ENCODE results near the gene NFAT5. TPM values are rescaled to one million over a fixed set of nuclear protein-coding genes. Genes with fewer than 3 reads are reported as not detected.
"Not testable (repeated sequence)": the region's sequence is repeated elsewhere in the genome, so short reads cannot be mapped to it uniquely, and the experiment has no call there.

Gene NFAT5
- total and polyA plus RNA-seq, 2 donors (not counting 3 experiments of a cell fraction or from before 2014, with no cell fraction given): 17.2 to 49.5 TPM

DNA sequence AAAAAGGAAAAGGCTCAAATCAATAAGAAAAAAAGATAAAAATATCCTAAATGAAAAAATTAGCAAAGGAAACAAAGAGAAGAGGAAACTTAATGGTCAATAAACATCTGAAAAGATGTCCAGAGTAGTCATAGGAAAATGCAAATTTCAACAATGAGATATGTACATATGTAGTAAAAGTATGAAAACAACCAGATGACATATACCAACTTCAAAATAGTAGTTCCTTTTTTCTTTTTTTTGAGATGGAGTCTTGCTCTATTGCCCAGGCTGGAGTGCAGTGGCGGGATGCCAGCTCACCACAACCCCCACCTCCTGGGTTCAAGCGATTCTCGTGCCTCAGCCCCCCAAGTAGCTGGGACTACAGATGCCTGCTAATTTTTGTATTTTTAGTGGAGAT is 21.7 kb upstream of the NFAT5 start:
- ChIA-PET CTCF (interaction anchor here (0.7 to 1.9 kb wide), 4 partner anchors 12 to 148 kb away, joined by 3 to 6 read pairs (median 4); no protein-coding TSS in a partner anchor), POLR2A (no interaction called here)
- H3K4me2 ChIP-seq (ENCODE audit: insufficient read depth, low read length): no peak overlapping the region
- no peaks in the 10 kb centered on the region for H3K79me2 ChIP-seq (ENCODE audit: control insufficient read depth, insufficient read depth, low read length)
- no peak overlapping the region for H3K9ac ChIP-seq (replicated peaks; ENCODE audit: extremely low read depth, insufficient read depth, low read length)
- H3K27me3 ChIP-seq (ENCODE audit: control insufficient read depth in 2 of 2, insufficient read depth in 2 of 2, low read length in 2 of 2): no peaks in the 10 kb centered on the region
- no TSS peak for BruUV-seq (replicated peaks)
- no peak overlapping the region for H3K27ac ChIP-seq (ENCODE audit: insufficient read depth, low read depth, low read length)
- FAIRE-seq: no peak
- dilution Hi-C loops (cut with MboI; ENCODE audit: extremely low pct_ligation_motif_present, low sequenced_read_pairs) (no loop called here), intact Hi-C loops (cut with micrococcal nuclease) (no loop called here)
- H3K9me1 ChIP-seq (replicated peaks; ENCODE audit: control insufficient read depth, extremely low read depth, insufficient read depth, low read length): no peaks in the 10 kb centered on the region
- H3K4me3 ChIP-seq (replicated peaks in 1 of 3; ENCODE audit: insufficient read depth in 1 of 3, low read depth in 1 of 3, low read length in 3 of 3): no peak overlapping the region
- TF ChIP-seq FOS (IDR thresholded peaks at IDR 0.05; ENCODE audit: borderline replicate concordance, insufficient read depth, low read length) (no peak), POLR2AphosphoS5 (IDR thresholded peaks at IDR 0.05; ENCODE audit: insufficient read depth, low read depth, low read length) (no peak), POLR2A (IDR thresholded peaks at IDR 0.05; ENCODE audit: low read depth, low read length) (no peak), GATA2 (IDR thresholded peaks at IDR 0.05; ENCODE audit: insufficient read depth, insufficient read length, low read depth, low read length) (no peak), MYC (IDR thresholded peaks at IDR 0.05; ENCODE audit: low read depth, low read length) (no peak), JUN (IDR thresholded peaks at IDR 0.05; ENCODE audit: borderline replicate concordance, insufficient read depth, insufficient read length, low read depth) (no peak), EZH2 (IDR thresholded peaks at IDR 0.05; ENCODE audit: borderline replicate concordance, low read depth, low read length, severe bottlenecking) (no peak)
- TF ChIP-seq, protein P1, sequence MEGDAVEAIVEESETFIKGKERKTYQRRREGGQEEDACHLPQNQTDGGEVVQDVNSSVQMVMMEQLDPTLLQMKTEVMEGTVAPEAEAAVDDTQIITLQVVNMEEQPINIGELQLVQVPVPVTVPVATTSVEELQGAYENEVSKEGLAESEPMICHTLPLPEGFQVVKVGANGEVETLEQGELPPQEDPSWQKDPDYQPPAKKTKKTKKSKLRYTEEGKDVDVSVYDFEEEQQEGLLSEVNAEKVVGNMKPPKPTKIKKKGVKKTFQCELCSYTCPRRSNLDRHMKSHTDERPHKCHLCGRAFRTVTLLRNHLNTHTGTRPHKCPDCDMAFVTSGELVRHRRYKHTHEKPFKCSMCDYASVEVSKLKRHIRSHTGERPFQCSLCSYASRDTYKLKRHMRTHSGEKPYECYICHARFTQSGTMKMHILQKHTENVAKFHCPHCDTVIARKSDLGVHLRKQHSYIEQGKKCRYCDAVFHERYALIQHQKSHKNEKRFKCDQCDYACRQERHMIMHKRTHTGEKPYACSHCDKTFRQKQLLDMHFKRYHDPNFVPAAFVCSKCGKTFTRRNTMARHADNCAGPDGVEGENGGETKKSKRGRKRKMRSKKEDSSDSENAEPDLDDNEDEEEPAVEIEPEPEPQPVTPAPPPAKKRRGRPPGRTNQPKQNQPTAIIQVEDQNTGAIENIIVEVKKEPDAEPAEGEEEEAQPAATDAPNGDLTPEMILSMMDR (IDR thresholded peaks at IDR 0.05; ENCODE audit: extremely low read depth in 1 of 2, insufficient read depth in 1 of 2, low read depth in 1 of 2, low read length in 2 of 2): no peak
- TF ChIP-seq, protein P2, sequence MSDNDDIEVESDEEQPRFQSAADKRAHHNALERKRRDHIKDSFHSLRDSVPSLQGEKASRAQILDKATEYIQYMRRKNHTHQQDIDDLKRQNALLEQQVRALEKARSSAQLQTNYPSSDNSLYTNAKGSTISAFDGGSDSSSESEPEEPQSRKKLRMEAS (IDR thresholded peaks at IDR 0.05; ENCODE audit: insufficient read depth, insufficient read length): no peak
- H3K4me1 ChIP-seq (ENCODE audit: control insufficient read depth, extremely low read depth, insufficient read depth, low read length): no peaks in the 10 kb centered on the region
- H3K36me3 ChIP-seq (ENCODE audit: control insufficient read depth in 2 of 2, extremely low read depth in 1 of 2, insufficient read depth in 2 of 2, low read length in 2 of 2): no peaks in the 10 kb centered on the region
- no peak for DNase-seq (ENCODE audit: low read depth, low spot score)
- no peaks in the 10 kb centered on the region for H3K9me3 ChIP-seq (replicated peaks; ENCODE audit: control insufficient read depth, insufficient read depth, low read length)
- no peak overlapping the region for H2AFZ ChIP-seq (ENCODE audit: low read depth, low read length)
- H4K20me1 ChIP-seq (replicated peaks; ENCODE audit: control insufficient read depth, extremely low read depth, insufficient read depth, low read length): no peaks in the 10 kb centered on the region

DNA sequence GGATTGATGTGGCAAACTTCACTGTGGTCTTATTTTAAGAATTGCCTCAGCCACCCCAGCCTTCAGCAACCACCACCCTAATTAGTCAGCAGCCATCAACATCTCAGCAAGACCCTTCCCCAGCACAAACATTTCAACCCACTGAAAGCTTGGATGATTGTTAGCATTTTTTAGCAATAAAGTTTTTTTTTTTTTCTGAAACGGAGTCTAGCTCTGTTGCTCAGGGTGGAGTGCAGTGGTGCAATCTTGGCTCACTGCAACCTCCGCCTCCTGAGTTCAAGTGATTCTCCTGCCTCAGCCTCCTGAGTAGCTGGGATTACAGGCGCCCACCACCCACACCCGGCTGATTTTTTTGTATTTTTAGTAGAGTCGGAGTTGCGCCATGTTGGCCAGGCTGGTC is 19.1 kb upstream of the NFAT5 start:
- CTCF ChIA-PET: interaction anchor here (1.4 kb wide), 1 partner anchor 52 kb away, joined by 3 read pairs; no protein-coding TSS in a partner anchor
- peak; percentile 4 for FAIRE-seq
- H2AFZ ChIP-seq (ENCODE audit: low read depth, low read length); dilution Hi-C loops (cut with MboI; ENCODE audit: extremely low pct_ligation_motif_present, low sequenced_read_pairs); BruUV-seq (replicated peaks); H4K20me1 ChIP-seq (replicated peaks; ENCODE audit: control insufficient read depth, extremely low read depth, insufficient read depth, low read length); POLR2A ChIA-PET; H3K9me3 ChIP-seq (replicated peaks; ENCODE audit: control insufficient read depth, insufficient read depth, low read length); H3K4me1 ChIP-seq (ENCODE audit: control insufficient read depth, extremely low read depth, insufficient read depth, low read length); DNase-seq (ENCODE audit: low read depth, low spot score); intact Hi-C loops (cut with micrococcal nuclease); H3K27me3 ChIP-seq (ENCODE audit: control insufficient read depth in 2 of 2, insufficient read depth in 2 of 2, low read length in 2 of 2); H3K9me1 ChIP-seq (replicated peaks; ENCODE audit: control insufficient read depth, extremely low read depth, insufficient read depth, low read length); H3K9ac ChIP-seq (replicated peaks; ENCODE audit: extremely low read depth, insufficient read depth, low read length); H3K79me2 ChIP-seq (ENCODE audit: control insufficient read depth, insufficient read depth, low read length); H3K4me2 ChIP-seq (ENCODE audit: insufficient read depth, low read length); H3K4me3 ChIP-seq (replicated peaks in 1 of 3; ENCODE audit: insufficient read depth in 1 of 3, low read depth in 1 of 3, low read length in 3 of 3); H3K36me3 ChIP-seq (ENCODE audit: control insufficient read depth in 2 of 2, extremely low read depth in 1 of 2, insufficient read depth in 2 of 2, low read length in 2 of 2); H3K27ac ChIP-seq (ENCODE audit: insufficient read depth, low read depth, low read length): not testable (repeated sequence)

Measured in endothelial cell of umbilical vein (primary cell).